ENCODE measurements around the gene CRADD. TPM values are rescaled to one million over a fixed set of nuclear protein-coding genes. Genes with fewer than 3 reads are reported as not detected.

CRADD gene
- total RNA-seq, 4 donors from 2014 or later: 27.7 to 61.0 (median 34.2) TPM

DNA sequence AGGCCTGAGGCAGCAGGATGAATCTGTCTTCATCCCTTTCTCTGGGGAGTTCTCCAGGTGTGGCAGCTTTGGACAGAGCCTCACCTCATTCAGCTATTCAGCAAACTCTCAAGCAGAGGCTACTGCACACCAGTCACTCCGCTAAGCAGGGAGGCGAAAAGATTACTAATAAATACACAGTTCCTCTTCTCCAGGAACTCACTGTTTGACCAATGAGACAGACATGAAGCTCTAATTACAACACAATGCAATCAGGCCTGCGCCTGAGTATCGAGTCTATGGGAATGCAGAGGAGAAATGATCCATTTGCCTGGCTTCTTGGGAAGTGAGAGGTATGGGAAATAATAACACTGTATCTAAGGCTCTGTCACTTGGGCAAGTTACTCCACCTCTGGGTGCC is 178.1 kb downstream of the CRADD start:
- DNase-seq (ENCODE audit: low spot score) (no peak), ATAC-seq (ENCODE audit: low FRiP score) (no peak)
- TF ChIP-seq, protein P1, sequence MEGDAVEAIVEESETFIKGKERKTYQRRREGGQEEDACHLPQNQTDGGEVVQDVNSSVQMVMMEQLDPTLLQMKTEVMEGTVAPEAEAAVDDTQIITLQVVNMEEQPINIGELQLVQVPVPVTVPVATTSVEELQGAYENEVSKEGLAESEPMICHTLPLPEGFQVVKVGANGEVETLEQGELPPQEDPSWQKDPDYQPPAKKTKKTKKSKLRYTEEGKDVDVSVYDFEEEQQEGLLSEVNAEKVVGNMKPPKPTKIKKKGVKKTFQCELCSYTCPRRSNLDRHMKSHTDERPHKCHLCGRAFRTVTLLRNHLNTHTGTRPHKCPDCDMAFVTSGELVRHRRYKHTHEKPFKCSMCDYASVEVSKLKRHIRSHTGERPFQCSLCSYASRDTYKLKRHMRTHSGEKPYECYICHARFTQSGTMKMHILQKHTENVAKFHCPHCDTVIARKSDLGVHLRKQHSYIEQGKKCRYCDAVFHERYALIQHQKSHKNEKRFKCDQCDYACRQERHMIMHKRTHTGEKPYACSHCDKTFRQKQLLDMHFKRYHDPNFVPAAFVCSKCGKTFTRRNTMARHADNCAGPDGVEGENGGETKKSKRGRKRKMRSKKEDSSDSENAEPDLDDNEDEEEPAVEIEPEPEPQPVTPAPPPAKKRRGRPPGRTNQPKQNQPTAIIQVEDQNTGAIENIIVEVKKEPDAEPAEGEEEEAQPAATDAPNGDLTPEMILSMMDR (IDR thresholded peaks at IDR 0.05): no peak

- DNase-seq (ENCODE audit: low spot score) (no peak), ATAC-seq (ENCODE audit: low FRiP score) (no peak)
- TF ChIP-seq, protein P1 (IDR thresholded peaks at IDR 0.05): no peak
Measured at GRCh38 chr12:93856611-93857010, 179.4 kb downstream of the CRADD start.

GRCh38 chr12:93857279-93857938 is 180.2 kb downstream of the CRADD start:
- no peak for DNase-seq (ENCODE audit: low spot score)

DNA sequence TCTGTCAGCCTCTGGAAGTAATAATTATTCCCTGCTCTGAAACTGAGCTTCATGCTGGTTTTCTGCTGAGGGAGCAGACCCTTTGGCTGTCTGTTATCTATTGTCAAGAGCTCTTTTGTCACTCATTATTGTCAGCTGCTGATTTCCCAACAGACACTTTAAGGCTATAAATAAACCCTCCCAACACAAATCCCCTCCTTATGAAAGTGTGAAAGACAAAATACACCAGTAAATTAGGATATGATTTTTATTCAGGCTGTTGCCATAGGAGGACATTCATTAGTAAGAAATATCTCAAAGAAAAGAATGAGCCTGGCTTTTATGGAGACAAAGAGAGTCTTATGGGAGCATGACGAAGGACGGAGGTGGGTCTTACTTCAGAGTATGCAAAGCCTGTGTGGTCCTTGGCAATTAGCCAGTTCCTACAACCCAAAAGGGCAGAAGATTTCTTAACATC is 180.8 kb downstream of the CRADD start:
- TF ChIP-seq, protein P1 (IDR thresholded peaks at IDR 0.05): no peak
- no peak for DNase-seq (ENCODE audit: low spot score)
- no peak for ATAC-seq (ENCODE audit: low FRiP score)

More at GRCh38 chr12:93857279-93857938, 180.2 kb downstream of the CRADD start:
- no peak for ATAC-seq (ENCODE audit: low FRiP score)
- TF ChIP-seq, protein P1 (IDR thresholded peaks at IDR 0.05): no peak

DNA sequence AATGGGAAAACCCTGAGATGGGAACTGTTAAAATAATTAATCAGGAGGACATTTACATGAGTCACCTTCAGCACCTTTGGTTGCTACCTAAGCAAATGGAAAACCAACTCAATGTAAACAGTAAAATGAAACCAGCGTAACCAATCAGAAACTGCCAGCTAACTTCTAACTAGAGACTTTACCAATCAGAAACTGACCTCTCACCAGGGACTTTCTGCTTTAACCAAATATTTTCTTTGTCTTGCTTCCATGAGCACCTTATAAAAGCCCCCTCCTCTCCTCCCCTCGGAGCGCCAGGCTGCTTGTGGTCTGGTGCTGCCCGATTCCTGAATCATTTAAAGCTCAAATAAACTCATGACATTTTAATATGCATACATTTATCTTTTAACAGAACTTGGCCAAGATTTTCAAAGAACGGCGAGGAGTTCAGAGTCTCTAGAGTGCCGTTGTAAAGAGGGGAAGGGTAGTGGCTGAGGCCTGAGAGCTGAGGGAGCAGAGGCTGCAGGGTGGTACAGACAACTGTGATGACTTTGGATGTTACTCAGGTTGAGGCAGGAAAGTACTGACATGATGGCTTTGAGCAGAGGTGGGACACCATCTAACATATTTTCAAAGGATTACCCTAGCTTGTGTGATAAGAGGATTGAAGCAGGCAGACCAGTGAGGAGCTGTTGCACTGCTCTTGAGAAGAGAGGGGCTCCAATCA is 183.6 kb downstream of the CRADD start:
- no peak for ATAC-seq (ENCODE audit: low FRiP score)

DNA sequence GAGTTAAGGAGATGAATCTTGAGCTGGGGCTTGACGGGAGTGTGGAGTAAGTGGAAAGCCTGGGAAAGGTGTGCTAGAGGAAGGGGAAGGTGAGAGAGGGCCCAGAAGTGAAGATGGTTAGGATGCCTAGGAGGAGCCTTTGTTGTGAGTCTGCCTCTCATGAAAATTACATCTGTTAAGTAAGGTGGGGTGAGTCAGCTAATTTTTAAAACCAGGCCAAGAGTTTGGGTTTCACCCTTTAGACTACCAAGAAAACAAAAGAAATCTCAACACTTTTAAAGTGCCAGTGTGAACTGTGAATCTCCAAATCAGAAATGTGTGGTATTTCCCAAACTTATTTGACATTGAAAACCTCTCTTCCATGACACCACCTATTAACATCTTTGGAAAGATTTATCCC is 185.2 kb downstream of the CRADD start:
- TF ChIP-seq, protein P1 (IDR thresholded peaks at IDR 0.05): no peak
- DNase-seq (ENCODE audit: low spot score): no peak
- no peak for ATAC-seq (ENCODE audit: low FRiP score)

More for the DNA sequence above, 183.6 kb downstream of the CRADD start:
- DNase-seq (ENCODE audit: low spot score): no peak
- TF ChIP-seq, protein P1 (IDR thresholded peaks at IDR 0.05): no peak
